Subcutaneous preadipocyte (primary cell): ENCODE results near the gene IER3. TPM values are rescaled to one million over a fixed set of nuclear protein-coding genes. Genes with fewer than 3 reads are reported as not detected.

Experiments used
- small RNA-seq: library from RNA; depleted of rRNA; stranded (forward); fragments of <200 nt; gene quantifications from one replicate; pipeline ENCODE3, GENCODE V24; 2012
- total RNA-seq: library from RNA; depleted of rRNA; stranded (reverse); fragments of >200 nt; gene quantifications from 2 replicates; pipeline ENCODE4 v1.2.3, GENCODE V29; 2012

The IER3 gene, protein sequence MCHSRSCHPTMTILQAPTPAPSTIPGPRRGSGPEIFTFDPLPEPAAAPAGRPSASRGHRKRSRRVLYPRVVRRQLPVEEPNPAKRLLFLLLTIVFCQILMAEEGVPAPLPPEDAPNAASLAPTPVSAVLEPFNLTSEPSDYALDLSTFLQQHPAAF
- total RNA-seq, result 8.8 and 13.7 TPM in 2 replicates

DNA sequence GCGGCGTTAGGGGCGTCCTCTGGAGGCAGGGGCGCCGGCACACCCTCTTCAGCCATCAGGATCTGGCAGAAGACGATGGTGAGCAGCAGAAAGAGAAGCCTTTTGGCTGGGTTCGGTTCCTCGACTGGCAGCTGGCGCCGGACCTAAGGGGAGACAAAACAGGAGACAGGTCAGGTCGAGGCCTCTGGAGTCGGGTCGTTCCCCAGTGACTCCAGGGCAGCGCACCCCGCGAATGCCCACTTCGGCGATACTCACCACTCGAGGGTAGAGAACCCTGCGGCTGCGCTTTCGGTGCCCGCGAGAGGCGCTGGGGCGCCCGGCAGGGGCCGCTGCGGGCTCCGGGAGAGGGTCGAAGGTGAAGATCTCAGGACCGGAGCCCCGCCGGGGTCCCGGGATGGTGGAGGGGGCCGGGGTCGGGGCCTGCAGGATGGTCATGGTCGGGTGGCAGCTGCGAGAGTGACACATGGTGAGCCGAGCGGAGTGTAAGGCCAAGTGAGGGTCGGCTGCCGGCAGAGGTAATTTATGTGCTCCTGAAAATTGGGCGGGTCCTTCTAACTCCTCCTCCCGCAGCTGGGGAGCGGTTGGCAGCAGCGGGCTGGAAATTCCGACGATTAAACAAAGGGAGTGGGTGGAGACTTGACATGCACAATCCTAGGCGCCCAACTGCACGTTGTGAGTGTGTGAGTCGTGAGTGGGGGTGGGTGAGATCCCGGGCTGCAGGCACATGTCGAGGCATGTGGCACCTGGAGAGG lies at the start of gene IER3:
Gene IER3 (minus strand): TSS at position 494 of the 752 bp plus-strand sequence. CDS start 29 bp downstream, at position 465.

DNA sequence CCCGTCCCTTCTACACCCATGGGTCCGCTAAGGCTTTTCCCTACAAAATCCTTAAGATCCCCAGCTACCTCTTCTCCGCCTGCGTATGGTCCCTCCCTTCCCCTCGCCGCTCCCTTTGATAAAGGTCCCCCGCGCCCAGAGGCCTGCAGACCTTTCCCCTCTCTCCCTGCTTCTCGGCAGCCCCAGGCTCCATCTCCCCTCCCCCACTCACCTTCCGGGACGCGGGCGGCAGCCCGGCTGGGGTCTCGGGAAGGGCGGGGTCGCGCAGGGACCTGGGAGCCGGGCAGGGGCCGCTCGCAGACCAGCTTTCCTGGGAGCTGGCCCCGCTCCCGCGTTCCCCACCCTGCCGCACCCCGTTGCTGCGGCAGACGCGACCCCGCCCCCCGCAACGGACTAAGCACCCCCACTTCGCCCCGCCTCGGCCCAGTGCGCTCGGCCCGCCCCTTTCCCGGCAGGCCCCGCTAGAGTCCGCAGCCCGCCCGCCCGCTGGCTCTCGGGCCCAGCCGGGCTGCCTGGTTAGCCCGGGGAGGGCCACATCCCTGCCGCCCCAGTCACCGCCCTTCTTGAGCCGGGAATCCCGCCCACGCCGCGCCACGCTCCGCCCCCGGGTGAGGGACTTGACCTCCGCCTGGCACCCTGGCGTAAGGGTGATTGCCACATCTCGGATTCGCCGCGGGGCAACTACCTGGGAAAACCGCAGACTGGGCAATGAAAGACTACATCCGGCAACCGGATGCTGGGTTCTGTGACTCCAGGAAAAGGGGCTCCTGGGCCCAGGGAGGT lies 1.8 kb downstream of the IER3 start, which contains the start of gene FLOT1:
Gene FLOT1 (minus strand): TSS at position 372 of the 783 bp plus-strand sequence. CDS start 498 bp downstream, outside the sequence.

GRCh38 chr6:30719791-30720737 lies 24.3 kb downstream of the IER3 start, which contains the start of gene TUBB:
TUBB (plus strand) TSS chr6:30720352; CDS start chr6:30720507, 155 bp downstream.

DNA sequence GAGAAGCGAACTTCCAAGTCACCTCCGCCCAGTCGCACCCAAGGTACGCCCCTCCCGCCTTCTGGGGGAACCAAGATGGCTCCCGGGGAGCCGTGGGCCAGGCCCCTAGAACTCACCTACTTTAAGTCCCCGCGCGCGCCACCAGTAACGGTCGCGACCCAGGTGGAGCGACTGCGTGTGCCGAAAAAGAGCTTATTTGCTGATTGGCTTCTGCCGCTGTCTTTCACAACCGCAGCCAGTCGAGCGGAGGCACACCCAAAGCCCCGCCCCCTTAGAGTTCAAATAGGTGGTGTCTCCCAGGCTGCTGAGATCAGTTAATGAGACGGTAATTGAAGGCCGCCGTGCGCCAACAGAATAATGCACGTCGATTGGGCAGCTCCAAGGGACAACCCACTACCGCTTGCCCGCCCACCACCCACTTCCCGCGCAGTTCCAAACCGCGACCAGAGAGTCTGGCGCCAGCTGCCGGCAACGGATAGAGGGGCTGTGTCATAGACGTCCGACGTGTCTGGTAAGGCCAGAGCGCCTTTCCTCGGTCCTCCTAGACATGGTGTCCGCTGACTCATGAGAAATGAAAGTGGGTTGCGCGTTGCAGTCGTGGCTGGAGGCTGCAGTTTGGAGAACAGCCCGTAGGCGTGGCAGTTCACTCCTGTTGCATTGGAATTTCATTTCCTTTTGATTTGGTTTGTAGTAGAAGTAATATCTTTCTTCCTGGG lies 27.1 kb downstream of the IER3 start, which contains the start of gene MDC1:
Gene MDC1 (minus strand): TSS at position 153 of the 716 bp plus-strand sequence. CDS start 2,106 bp downstream, outside the sequence.

Small RNA genes lying within 50 kb of the gene (small RNA-seq; reads per million reads assigned to genes)
- gene RF00019 (not detected), gene RN7SL353P (not detected)

Other genes with a start within 250 kb of the IER3 start
- 38.6 and 44.4 TPM in 2 replicates for gene GNL1, start 188.1 kb downstream of the IER3 start, total RNA-seq
- 7.3 and 8.0 TPM in 2 replicates for gene PRR3, start 187.3 kb downstream of the IER3 start, total RNA-seq
- 34.9 and 42.2 TPM in 2 replicates for gene ABCF1, start 173.1 kb downstream of the IER3 start, total RNA-seq
- gene PPP1R10, start 127.3 kb downstream of the IER3 start, total RNA-seq, result 43.4 and 53.0 TPM in 2 replicates
- gene MRPS18B, start 126.7 kb downstream of the IER3 start, total RNA-seq, result 118 and 134 TPM in 2 replicates
- 3.3 and 4.1 TPM in 2 replicates for gene ATAT1, start 117.7 kb downstream of the IER3 start, total RNA-seq
- 3.1 and 4.4 TPM in 2 replicates for gene C6orf136, start 97.4 kb downstream of the IER3 start, total RNA-seq
- 22.8 and 27.8 TPM in 2 replicates for gene DHX16, start 71.5 kb downstream of the IER3 start, total RNA-seq
- gene PPP1R18, start 57.9 kb downstream of the IER3 start, total RNA-seq, result 44.5 and 73.1 TPM in 2 replicates
- gene NRM, start 53.6 kb downstream of the IER3 start, total RNA-seq, result 7.7 and 9.0 TPM in 2 replicates
- gene MDC1, start 27.3 kb downstream of the IER3 start, total RNA-seq, result 6.2 and 10.0 TPM in 2 replicates
- 819 and 1,073 TPM in 2 replicates for gene TUBB, start 24.2 kb downstream of the IER3 start, total RNA-seq
- 88.4 and 104 TPM in 2 replicates for gene FLOT1, start 1.9 kb downstream of the IER3 start, total RNA-seq
- 2.6 and 3.9 TPM in 2 replicates for gene DDR1, start 140.0 kb upstream of the IER3 start, total RNA-seq
- gene GTF2H4, start 163.7 kb upstream of the IER3 start, total RNA-seq, result 8.1 and 11.3 TPM in 2 replicates
- 10.7 and 18.4 TPM in 2 replicates for gene VARS2, start 169.7 kb upstream of the IER3 start, total RNA-seq
- not detected in 2 replicates for gene SFTA2, start 187.6 kb upstream of the IER3 start, total RNA-seq
- gene MUCL3, start 196.4 kb upstream of the IER3 start, total RNA-seq, result not detected in 2 replicates
- gene MUC21, start 239.2 kb upstream of the IER3 start, total RNA-seq, result not detected in 2 replicates